SK-N-SH treated with all-trans-retinoic acid at 6 μM for 48 hours (cell line): ENCODE results near the gene CDK6.

Experiments
- ATAC-seq: fragments of 200-7000 bp; cut with Tn5 transposase; 3 replicates; pipeline ENCODE4 v1.9.1; 2020; ENCODE audit warnings: mild to moderate bottlenecking, moderate library complexity
- ARNTL ChIP-seq: fragments of 450-650 bp; formaldehyde crosslinking; IDR thresholded peaks from 2 replicates; pipeline ENCODE4 v1.5.0; 2020; ENCODE audit warnings: low read depth, mild to moderate bottlenecking, moderate library complexity, borderline replicate concordance
- BACH2 ChIP-seq: fragments of 250-450 bp; sonication (Bioruptor Pico); IDR thresholded peaks from 2 replicates; pipeline ENCODE4 v1.9.0; 2021; ENCODE audit warnings: mild to moderate bottlenecking, borderline replicate concordance
- CSDC2 ChIP-seq: fragments of 250-450 bp; sonication (Bioruptor Pico); IDR thresholded peaks from 2 replicates; pipeline ENCODE4 v1.5.0; 2020; ENCODE audit warnings: mild to moderate bottlenecking, moderate library complexity
- ESRRG ChIP-seq: fragments of 250-450 bp; sonication (Bioruptor Pico); IDR thresholded peaks from 2 replicates; pipeline ENCODE4 v1.6.1; 2021; ENCODE audit warnings: mild to moderate bottlenecking
- GLIS3 ChIP-seq: fragments of 250-450 bp; sonication (Bioruptor Pico); IDR thresholded peaks from 2 replicates; pipeline ENCODE4 v1.5.0; 2020; ENCODE audit warnings: mild to moderate bottlenecking, moderate library complexity
- ISL1 ChIP-seq: fragments of 250-450 bp; sonication (Bioruptor Pico); IDR thresholded peaks from 2 replicates; pipeline ENCODE4 v2.1.2; 2022; ENCODE audit warnings: mild to moderate bottlenecking, moderate library complexity
- OSR1 ChIP-seq: fragments of 250-450 bp; sonication (Bioruptor Pico); IDR thresholded peaks from 2 replicates; pipeline ENCODE4 v1.8.0; 2022; ENCODE audit warnings: moderate library complexity, mild to moderate bottlenecking, inconsistent platforms
- PPARA ChIP-seq: fragments of 250-450 bp; sonication (Bioruptor Pico); IDR thresholded peaks from 2 replicates; pipeline ENCODE4 v1.5.0; 2020; ENCODE audit warnings: mild to moderate bottlenecking, borderline replicate concordance
- RARB ChIP-seq: fragments of 250-450 bp; sonication (Bioruptor Pico); IDR thresholded peaks from 2 replicates; pipeline ENCODE4 v1.8.0; 2021; ENCODE audit warnings: mild to moderate bottlenecking, moderate library complexity
- SNAI2 ChIP-seq: fragments of 250-450 bp; sonication (Bioruptor Pico); IDR thresholded peaks from 2 replicates; pipeline ENCODE4 v1.5.0; 2020; ENCODE audit warnings: mild to moderate bottlenecking, moderate library complexity
- TCF4 ChIP-seq: fragments of 250-450 bp; sonication (Bioruptor Pico); IDR thresholded peaks from 2 replicates; pipeline ENCODE4 v1.8.0; 2021; ENCODE audit warnings: mild to moderate bottlenecking, moderate library complexity, borderline replicate concordance
- TOX ChIP-seq: fragments of 250-450 bp; sonication (Bioruptor Pico); IDR thresholded peaks from 2 replicates; pipeline ENCODE4 v1.8.0; 2021; ENCODE audit warnings: mild to moderate bottlenecking, moderate library complexity, borderline replicate concordance
- ZC3H10 ChIP-seq: fragments of 250-450 bp; sonication (Bioruptor Pico); IDR thresholded peaks from 2 replicates; pipeline ENCODE4 v1.5.1; 2021; ENCODE audit warnings: mild to moderate bottlenecking, moderate library complexity
- ZFP3 ChIP-seq: fragments of 250-450 bp; sonication (Bioruptor Pico); IDR thresholded peaks from 2 replicates; pipeline ENCODE4 v1.5.0; 2020; ENCODE audit warnings: mild to moderate bottlenecking, moderate library complexity
- ZFP30 ChIP-seq: fragments of 450-650 bp; formaldehyde crosslinking; IDR thresholded peaks from 2 replicates; pipeline ENCODE4 v1.5.0; 2022; ENCODE audit warnings: mild to moderate bottlenecking, moderate library complexity
- ZNF565 ChIP-seq: fragments of 450-650 bp; formaldehyde crosslinking; conservative IDR thresholded peaks from 2 replicates; pipeline ENCODE4 v1.5.0; 2020; ENCODE audit warnings: low read depth, mild to moderate bottlenecking, moderate library complexity
- ZNF70 ChIP-seq: fragments of 450-650 bp; formaldehyde crosslinking; IDR thresholded peaks from 2 replicates; pipeline ENCODE4 v1.5.0; 2020; ENCODE audit warnings: mild to moderate bottlenecking, moderate library complexity
- ZNF8 ChIP-seq: fragments of 450-650 bp; formaldehyde crosslinking; IDR thresholded peaks from 2 replicates; pipeline ENCODE4 v1.5.0; 2020; ENCODE audit warnings: mild to moderate bottlenecking, moderate library complexity
- TF ChIP-seq, protein P1 (sequence below): fragments of 250-450 bp; sonication (Bioruptor Pico); IDR thresholded peaks from 2 replicates; pipeline ENCODE4 v1.8.0; 2020; ENCODE audit warnings: mild to moderate bottlenecking, moderate library complexity, borderline replicate concordance
- TF ChIP-seq, protein P2 (sequence below): fragments of 250-450 bp; sonication (Bioruptor Pico); IDR thresholded peaks from 2 replicates; pipeline ENCODE4 v1.5.1; 2021; ENCODE audit warnings: mild to moderate bottlenecking, moderate library complexity
- TF ChIP-seq, protein P3 (sequence below): fragments of 250-450 bp; sonication (Bioruptor Pico); IDR thresholded peaks from 2 replicates; pipeline ENCODE4 v1.5.0; 2020; ENCODE audit warnings: mild to moderate bottlenecking, moderate library complexity
- TF ChIP-seq, protein P4 (sequence below): fragments of 250-450 bp; sonication (Bioruptor Pico); IDR thresholded peaks from 2 replicates; pipeline ENCODE4 v1.5.1; 2020; ENCODE audit warnings: low read depth, mild to moderate bottlenecking, moderate library complexity

Gene CDK6

DNA sequence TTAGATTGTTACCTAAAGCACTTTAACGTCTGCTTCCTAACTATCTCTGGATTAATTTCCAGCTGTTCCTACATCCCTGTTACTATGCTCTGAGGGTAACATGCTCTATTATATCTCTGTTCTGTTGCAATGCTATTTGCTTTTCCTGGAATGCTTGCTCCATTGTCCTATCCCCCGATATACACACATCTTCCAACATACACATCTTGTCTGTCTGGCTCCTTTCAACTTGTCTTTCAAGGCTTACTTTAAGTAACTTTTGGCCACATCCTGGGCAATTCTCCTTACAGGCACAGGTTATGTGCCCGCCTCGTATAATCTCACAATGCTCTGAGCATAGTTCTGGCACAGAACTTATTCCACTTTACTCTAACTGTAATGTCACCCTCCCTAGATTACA is 96.2 kb downstream of the CDK6 start:
- TF ChIP-seq TOX (no peak), ARNTL (no peak), ZFP30 (CRISPR knock-in tag) (no peak), BACH2 (CRISPR knock-in tag) (no peak), ZFP3 (CRISPR knock-in tag) (no peak), ZNF565 (CRISPR knock-in tag) (no peak), ZNF8 (CRISPR knock-in tag) (no peak), SNAI2 (CRISPR knock-in tag) (no peak), RARB (CRISPR knock-in tag) (no peak), GLIS3 (CRISPR knock-in tag) (no peak), ESRRG (CRISPR knock-in tag) (no peak), CSDC2 (CRISPR knock-in tag) (no peak), ISL1 (CRISPR knock-in tag) (no peak), PPARA (CRISPR knock-in tag) (no peak), ZNF70 (no peak)
- TF ChIP-seq, protein P1, sequence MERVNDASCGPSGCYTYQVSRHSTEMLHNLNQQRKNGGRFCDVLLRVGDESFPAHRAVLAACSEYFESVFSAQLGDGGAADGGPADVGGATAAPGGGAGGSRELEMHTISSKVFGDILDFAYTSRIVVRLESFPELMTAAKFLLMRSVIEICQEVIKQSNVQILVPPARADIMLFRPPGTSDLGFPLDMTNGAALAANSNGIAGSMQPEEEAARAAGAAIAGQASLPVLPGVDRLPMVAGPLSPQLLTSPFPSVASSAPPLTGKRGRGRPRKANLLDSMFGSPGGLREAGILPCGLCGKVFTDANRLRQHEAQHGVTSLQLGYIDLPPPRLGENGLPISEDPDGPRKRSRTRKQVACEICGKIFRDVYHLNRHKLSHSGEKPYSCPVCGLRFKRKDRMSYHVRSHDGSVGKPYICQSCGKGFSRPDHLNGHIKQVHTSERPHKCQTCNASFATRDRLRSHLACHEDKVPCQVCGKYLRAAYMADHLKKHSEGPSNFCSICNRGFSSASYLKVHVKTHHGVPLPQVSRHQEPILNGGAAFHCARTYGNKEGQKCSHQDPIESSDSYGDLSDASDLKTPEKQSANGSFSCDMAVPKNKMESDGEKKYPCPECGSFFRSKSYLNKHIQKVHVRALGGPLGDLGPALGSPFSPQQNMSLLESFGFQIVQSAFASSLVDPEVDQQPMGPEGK: no peak
- TF ChIP-seq, protein P2, sequence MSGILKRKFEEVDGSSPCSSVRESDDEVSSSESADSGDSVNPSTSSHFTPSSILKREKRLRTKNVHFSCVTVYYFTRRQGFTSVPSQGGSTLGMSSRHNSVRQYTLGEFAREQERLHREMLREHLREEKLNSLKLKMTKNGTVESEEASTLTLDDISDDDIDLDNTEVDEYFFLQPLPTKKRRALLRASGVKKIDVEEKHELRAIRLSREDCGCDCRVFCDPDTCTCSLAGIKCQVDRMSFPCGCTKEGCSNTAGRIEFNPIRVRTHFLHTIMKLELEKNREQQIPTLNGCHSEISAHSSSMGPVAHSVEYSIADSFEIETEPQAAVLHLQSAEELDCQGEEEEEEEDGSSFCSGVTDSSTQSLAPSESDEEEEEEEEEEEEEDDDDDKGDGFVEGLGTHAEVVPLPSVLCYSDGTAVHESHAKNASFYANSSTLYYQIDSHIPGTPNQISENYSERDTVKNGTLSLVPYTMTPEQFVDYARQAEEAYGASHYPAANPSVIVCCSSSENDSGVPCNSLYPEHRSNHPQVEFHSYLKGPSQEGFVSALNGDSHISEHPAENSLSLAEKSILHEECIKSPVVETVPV (CRISPR knock-in tag): no peak
- TF ChIP-seq, protein P3, sequence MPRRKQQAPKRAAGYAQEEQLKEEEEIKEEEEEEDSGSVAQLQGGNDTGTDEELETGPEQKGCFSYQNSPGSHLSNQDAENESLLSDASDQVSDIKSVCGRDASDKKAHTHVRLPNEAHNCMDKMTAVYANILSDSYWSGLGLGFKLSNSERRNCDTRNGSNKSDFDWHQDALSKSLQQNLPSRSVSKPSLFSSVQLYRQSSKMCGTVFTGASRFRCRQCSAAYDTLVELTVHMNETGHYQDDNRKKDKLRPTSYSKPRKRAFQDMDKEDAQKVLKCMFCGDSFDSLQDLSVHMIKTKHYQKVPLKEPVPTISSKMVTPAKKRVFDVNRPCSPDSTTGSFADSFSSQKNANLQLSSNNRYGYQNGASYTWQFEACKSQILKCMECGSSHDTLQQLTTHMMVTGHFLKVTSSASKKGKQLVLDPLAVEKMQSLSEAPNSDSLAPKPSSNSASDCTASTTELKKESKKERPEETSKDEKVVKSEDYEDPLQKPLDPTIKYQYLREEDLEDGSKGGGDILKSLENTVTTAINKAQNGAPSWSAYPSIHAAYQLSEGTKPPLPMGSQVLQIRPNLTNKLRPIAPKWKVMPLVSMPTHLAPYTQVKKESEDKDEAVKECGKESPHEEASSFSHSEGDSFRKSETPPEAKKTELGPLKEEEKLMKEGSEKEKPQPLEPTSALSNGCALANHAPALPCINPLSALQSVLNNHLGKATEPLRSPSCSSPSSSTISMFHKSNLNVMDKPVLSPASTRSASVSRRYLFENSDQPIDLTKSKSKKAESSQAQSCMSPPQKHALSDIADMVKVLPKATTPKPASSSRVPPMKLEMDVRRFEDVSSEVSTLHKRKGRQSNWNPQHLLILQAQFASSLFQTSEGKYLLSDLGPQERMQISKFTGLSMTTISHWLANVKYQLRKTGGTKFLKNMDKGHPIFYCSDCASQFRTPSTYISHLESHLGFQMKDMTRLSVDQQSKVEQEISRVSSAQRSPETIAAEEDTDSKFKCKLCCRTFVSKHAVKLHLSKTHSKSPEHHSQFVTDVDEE (CRISPR knock-in tag): no peak
- TF ChIP-seq, protein P4, sequence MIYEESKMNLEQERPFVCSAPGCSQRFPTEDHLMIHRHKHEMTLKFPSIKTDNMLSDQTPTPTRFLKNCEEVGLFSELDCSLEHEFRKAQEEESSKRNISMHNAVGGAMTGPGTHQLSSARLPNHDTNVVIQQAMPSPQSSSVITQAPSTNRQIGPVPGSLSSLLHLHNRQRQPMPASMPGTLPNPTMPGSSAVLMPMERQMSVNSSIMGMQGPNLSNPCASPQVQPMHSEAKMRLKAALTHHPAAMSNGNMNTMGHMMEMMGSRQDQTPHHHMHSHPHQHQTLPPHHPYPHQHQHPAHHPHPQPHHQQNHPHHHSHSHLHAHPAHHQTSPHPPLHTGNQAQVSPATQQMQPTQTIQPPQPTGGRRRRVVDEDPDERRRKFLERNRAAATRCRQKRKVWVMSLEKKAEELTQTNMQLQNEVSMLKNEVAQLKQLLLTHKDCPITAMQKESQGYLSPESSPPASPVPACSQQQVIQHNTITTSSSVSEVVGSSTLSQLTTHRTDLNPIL (CRISPR knock-in tag): no peak
- no peak; the same call in 2 of the 3 replicates for ATAC-seq

DNA sequence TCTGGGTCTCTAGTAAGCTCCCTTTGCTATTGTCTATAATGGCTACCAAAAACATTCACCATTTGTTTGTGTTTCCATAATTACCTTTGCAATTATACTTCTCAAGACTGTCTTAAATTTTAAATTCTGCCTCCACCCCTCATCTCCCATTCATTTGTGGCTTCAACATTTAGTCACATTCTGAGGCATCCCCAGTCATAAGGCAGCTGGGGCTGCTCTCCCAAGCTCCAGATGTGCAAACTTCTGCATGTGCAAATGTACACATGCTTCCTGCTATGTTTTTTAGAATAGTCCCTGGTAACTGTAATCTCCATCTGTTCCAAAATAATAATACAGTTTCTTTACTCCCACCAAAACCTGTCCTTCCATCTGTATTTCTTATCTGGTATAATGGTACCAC is 97.3 kb downstream of the CDK6 start:
- no peak for ATAC-seq
- TF ChIP-seq ZFP3 (CRISPR knock-in tag) (no peak), ESRRG (CRISPR knock-in tag) (no peak), RARB (CRISPR knock-in tag) (no peak), GLIS3 (CRISPR knock-in tag) (no peak), ISL1 (CRISPR knock-in tag) (no peak), ARNTL (no peak), TOX (no peak), ZNF70 (no peak)
- TF ChIP-seq, protein P4 (CRISPR knock-in tag): no peak

DNA sequence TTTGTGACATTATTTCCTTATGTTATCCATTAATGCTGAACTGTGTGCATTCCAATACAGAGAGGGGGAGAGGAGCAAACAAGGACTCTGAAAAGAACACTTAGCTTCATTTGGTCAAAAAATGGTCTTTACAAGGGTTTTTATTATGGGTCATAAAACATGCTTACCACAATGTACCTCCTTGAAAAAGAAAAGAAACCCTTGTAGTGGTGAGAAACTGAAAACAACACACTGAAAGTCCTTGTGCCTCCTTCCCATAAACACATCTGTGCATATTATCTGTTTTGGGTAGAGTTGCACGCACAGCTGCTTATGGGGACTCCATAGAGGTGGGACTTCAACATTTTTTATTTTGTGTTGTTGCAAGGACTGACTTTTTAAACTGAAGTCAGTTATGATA is 98.7 kb downstream of the CDK6 start:
- no peak for TF ChIP-seq GLIS3 (CRISPR knock-in tag)
- TF ChIP-seq, protein P1: no peak
- TF ChIP-seq TCF4 (CRISPR knock-in tag): no peak
- TF ChIP-seq RARB (CRISPR knock-in tag): no peak
- no peak for TF ChIP-seq ESRRG (CRISPR knock-in tag)
- TF ChIP-seq ZNF565 (CRISPR knock-in tag): no peak
- no peak for TF ChIP-seq ZC3H10
- no peak for TF ChIP-seq SNAI2 (CRISPR knock-in tag)
- no peak for TF ChIP-seq OSR1 (CRISPR knock-in tag)
- no peak for TF ChIP-seq CSDC2 (CRISPR knock-in tag)
- no peak for TF ChIP-seq TOX
- no peak for TF ChIP-seq ARNTL
- no peak for TF ChIP-seq ZFP30 (CRISPR knock-in tag)
- no peak for ATAC-seq
